Myocyte (in vitro differentiated cells): ENCODE results near the gene SLC6A15. TPM values are rescaled to one million over a fixed set of nuclear protein-coding genes. Genes with fewer than 3 reads are reported as not detected.

Experiments
- DNase-seq: peaks from one replicate; pipeline ENCODE4 v3.0.0-alpha.2; 2012; ENCODE audit warnings: low read depth
- total RNA-seq: library from RNA; depleted of rRNA; stranded (reverse); fragments of >200 nt; gene quantifications from 2 replicates; pipeline ENCODE4 v1.2.3, GENCODE V29; 2014

The SLC6A15 gene
- total RNA-seq, 1 donor from 2014 or later, result 3.7 TPM

GRCh38 chr12:84875241-84875640 is 37.4 kb downstream of the SLC6A15 start:
- no peak for DNase-seq

- DNase-seq, result no peak
These were observed 37.8 kb downstream of the SLC6A15 start for GRCh38 chr12:84874825-84875139.

- peak; percentile 67 for DNase-seq
These were observed 38.3 kb downstream of the SLC6A15 start for GRCh38 chr12:84874125-84874824.

- DNase-seq, result no peak
These were observed 50.4 kb downstream of the SLC6A15 start for GRCh38 chr12:84862186-84862585.

GRCh38 chr12:84860718-84861117 is 51.9 kb downstream of the SLC6A15 start:
- DNase-seq, result no peak

- DNase-seq, result no peak
These were observed 53.8 kb downstream of the SLC6A15 start for GRCh38 chr12:84858796-84859195.

GRCh38 chr12:84857525-84858208 is 54.9 kb downstream of the SLC6A15 start:
- no peak for DNase-seq

- DNase-seq, result no peak
These were observed 56.3 kb downstream of the SLC6A15 start for GRCh38 chr12:84856156-84856900.

- DNase-seq, result no peak
These were observed 68.9 kb downstream of the SLC6A15 start for GRCh38 chr12:84843593-84844144.

- DNase-seq, result peak; percentile 61
These were observed 70.1 kb downstream of the SLC6A15 start for GRCh38 chr12:84842406-84843013.

- no peak for DNase-seq
These were observed 71.0 kb downstream of the SLC6A15 start for GRCh38 chr12:84841591-84841990.

- DNase-seq, result no peak
These were observed 72.2 kb downstream of the SLC6A15 start for GRCh38 chr12:84840356-84840755.

- DNase-seq, result no peak
These were observed 85.7 kb downstream of the SLC6A15 start for GRCh38 chr12:84826925-84827324.

- DNase-seq, result no peak
These were observed 87.5 kb downstream of the SLC6A15 start for GRCh38 chr12:84825149-84825548.

GRCh38 chr12:84822525-84822924 is 90.1 kb downstream of the SLC6A15 start:
- peak; percentile 22 for DNase-seq

GRCh38 chr12:84816916-84817695 is 95.5 kb downstream of the SLC6A15 start:
- no peak for DNase-seq

GRCh38 chr12:84814664-84815245 is 97.8 kb downstream of the SLC6A15 start:
- peak; percentile 60 for DNase-seq

GRCh38 chr12:84813780-84814663 is 98.6 kb downstream of the SLC6A15 start:
- DNase-seq, result no peak

GRCh38 chr12:84811291-84811690 is 101.3 kb downstream of the SLC6A15 start:
- no peak for DNase-seq
